ENCODE data around the gene BRD9. TPM values are rescaled to one million over a fixed set of nuclear protein-coding genes. Genes with fewer than 3 reads are reported as not detected.
"Not testable (repeated sequence)": the region's sequence is repeated elsewhere in the genome, so short reads cannot be mapped to it uniquely, and the experiment has no call there.

BRD9 gene
- 10 to 100 TPM; 58.2 to 67.9 TPM for total RNA-seq
- 48.1 TPM for polyA plus RNA-seq (2013, experiment 1 of 2)
- 43.1 TPM for polyA plus RNA-seq (2013, experiment 2 of 2)
- long read RNA-seq, experiment 1, partial matches to known transcripts: 3 of 19 reads
- long read RNA-seq, experiment 1, other reads (novel, unspliced or antisense): 16 of 19 reads
- long read RNA-seq, experiment 2, transcript BRD9-202 (16 exons, 2,156 nt): major isoform, 39 of 105 reads
- long read RNA-seq, experiment 2, partial matches to known transcripts: 12 of 105 reads
- long read RNA-seq, experiment 2, other reads (novel, unspliced or antisense): 53 of 105 reads
- long read RNA-seq, experiment 3, transcript BRD9-202 (16 exons, 2,156 nt): major isoform, 14 of 59 reads
- long read RNA-seq, experiment 3, partial matches to known transcripts: 13 of 59 reads
- long read RNA-seq, experiment 3, other reads (novel, unspliced or antisense): 29 of 59 reads
- long read RNA-seq, experiment 4, partial matches to known transcripts: 0 of 1 reads
- long read RNA-seq, experiment 4, other reads (novel, unspliced or antisense): 0 of 1 reads

GRCh38 chr5:892394-893136 lies at the start of gene BRD9, which contains the start of gene TRIP13:
BRD9 (minus strand) TSS chr5:892801; CDS start chr5:892657, 144 bp downstream.
TRIP13 (plus strand) TSS chr5:892884; CDS start chr5:892999, 115 bp downstream.
- Histone ChIP-seq H3K36me3 (ENCODE audit: control insufficient read depth, insufficient read depth, low read length) (peaks cover 61% of the 10 kb centered on the region), H3K4me1 (ENCODE audit: control insufficient read depth, insufficient read depth, low read length) (peaks cover 4% of the 10 kb centered on the region), H3K9me3 (ENCODE audit: control insufficient read depth, low read length) (no peaks in the 10 kb centered on the region), H3K27me3 (ENCODE audit: control insufficient read depth, insufficient read depth, low read length, poor library complexity, severe bottlenecking) (no peaks in the 10 kb centered on the region), H3K4me3 (ENCODE audit: low read length) (peak within 1 kb of the TSS; percentile 93), H3K27ac (ENCODE audit: low read depth, low read length) (peak within 1 kb of the TSS; percentile 84), H3K9ac (ENCODE audit: extremely low read depth, low read length, poor library complexity, severe bottlenecking) (peak within 1 kb of the TSS; percentile 74)
- Mint-ChIP-seq H3K36me3 (ENCODE audit: low read depth) (peaks cover 57% of the 10 kb centered on the region), H3K4me3 (peak within 1 kb of the TSS; percentile 91), H3K27me3 (ENCODE audit: insufficient read depth) (no peaks in the 10 kb centered on the region), H3K27ac (peak within 1 kb of the TSS; percentile 96), H3K9me3 (no peaks in the 10 kb centered on the region), H3K4me1 (peaks cover 14% of the 10 kb centered on the region)
- 0% methylated on average over 2 to 91 of the region's 91 CpGs for WGBS, 2 experiments (ENCODE audit: insufficient coverage in 1 of 2, insufficient read length in 1 of 2)
- TF ChIP-seq CTCF (conservative IDR thresholded peaks at IDR 0.05): no peak
- DNase-seq: peak; percentile 92

GRCh38 chr5:940741-941140 lies 48.1 kb upstream of the BRD9 start:
- not testable (repeated sequence) for H3K4me1 Mint-ChIP-seq; H3K9me3 Mint-ChIP-seq; DNase-seq; H3K9me3 ChIP-seq (ENCODE audit: control insufficient read depth, low read length); H3K9ac ChIP-seq (ENCODE audit: extremely low read depth, low read length, poor library complexity, severe bottlenecking); H3K36me3 ChIP-seq (ENCODE audit: control insufficient read depth, insufficient read depth, low read length); H3K27ac ChIP-seq (ENCODE audit: low read depth, low read length); H3K36me3 Mint-ChIP-seq (ENCODE audit: low read depth); H3K27ac Mint-ChIP-seq; H3K4me3 ChIP-seq (ENCODE audit: low read length); H3K27me3 ChIP-seq (ENCODE audit: control insufficient read depth, insufficient read depth, low read length, poor library complexity, severe bottlenecking); H3K4me3 Mint-ChIP-seq; H3K4me1 ChIP-seq (ENCODE audit: control insufficient read depth, insufficient read depth, low read length)
- peaks cover 25% of the 10 kb centered on the region for H3K27me3 Mint-ChIP-seq (ENCODE audit: insufficient read depth)
- 71 to 91% methylated on average over 1 of the region's 2 CpGs for WGBS, 2 experiments (ENCODE audit: insufficient coverage in 1 of 2, insufficient read length in 1 of 2)

GRCh38 chr5:939368-939767 lies 46.8 kb upstream of the BRD9 start:
- Mint-ChIP-seq H3K4me3 (no peak overlapping the region), H3K36me3 (ENCODE audit: low read depth) (no peaks in the 10 kb centered on the region), H3K9me3 (peaks cover 5% of the 10 kb centered on the region), H3K27ac (no peak overlapping the region), H3K27me3 (ENCODE audit: insufficient read depth) (peaks cover 26% of the 10 kb centered on the region), H3K4me1 (peaks cover 3% of the 10 kb centered on the region)
- TF ChIP-seq CTCF (conservative IDR thresholded peaks at IDR 0.05): no peak
- H3K27me3 ChIP-seq (ENCODE audit: control insufficient read depth, insufficient read depth, low read length, poor library complexity, severe bottlenecking): no peaks in the 10 kb centered on the region
- H3K4me3 ChIP-seq (ENCODE audit: low read length): no peak overlapping the region
- H3K27ac ChIP-seq (ENCODE audit: low read depth, low read length): no peak overlapping the region
- DNase-seq: peak; percentile 29
- H3K36me3 ChIP-seq (ENCODE audit: control insufficient read depth, insufficient read depth, low read length): no peaks in the 10 kb centered on the region
- no peak overlapping the region for H3K9ac ChIP-seq (ENCODE audit: extremely low read depth, low read length, poor library complexity, severe bottlenecking)
- H3K9me3 ChIP-seq (ENCODE audit: control insufficient read depth, low read length): no peaks in the 10 kb centered on the region
- 90 to 100% methylated on average over 2 to 7 of the region's 7 CpGs for WGBS, 2 experiments (ENCODE audit: insufficient coverage in 1 of 2, insufficient read length in 1 of 2)
- H3K4me1 ChIP-seq (ENCODE audit: control insufficient read depth, insufficient read depth, low read length): no peaks in the 10 kb centered on the region
